Activated B cell treated with CpG ODN at 0.5 μM for 24 hours (primary cell): Measurements from ENCODE around the gene NEK10. TPM values are rescaled to one million over a fixed set of nuclear protein-coding genes. Genes with fewer than 3 reads are reported as not detected.

Experiments
- ATAC-seq: fragments of 200-7000 bp; cut with Tn5 transposase; one replicate; pipeline ENCODE4 v1.10.0; 2021; ENCODE audit warnings: low read depth, mild to moderate bottlenecking, moderate library complexity
- CTCF ChIA-PET: fragments of 350-600 bp; sonication (Branson Sonifier 250); formaldehyde crosslinking; loops from one replicate; lab custom pipeline; 2021; ENCODE audit warnings: antibody characterized with exemption; lab: Charles Lee
- POLR2A ChIA-PET: fragments of 350-600 bp; sonication (Branson Sonifier 250); formaldehyde crosslinking; loops from one replicate; lab custom pipeline; 2021; ENCODE audit warnings: antibody characterized with exemption; lab: Charles Lee
- DNase-seq: peaks from one replicate; pipeline ENCODE4 v3.0.0; 2022
- H3K27ac Mint-ChIP-seq: one replicate; pipeline ENCODE4 v1.8.0; 2020; ENCODE audit warnings: mixed read lengths
- H3K27me3 Mint-ChIP-seq: one replicate; pipeline ENCODE4 v1.8.0; 2021; ENCODE audit warnings: mixed read lengths
- H3K36me3 Mint-ChIP-seq: one replicate; pipeline ENCODE4 v1.8.0; 2021; ENCODE audit warnings: low read depth, mixed read lengths
- H3K4me1 Mint-ChIP-seq: one replicate; pipeline ENCODE4 v1.8.0; 2021; ENCODE audit warnings: mixed read lengths
- H3K4me3 Mint-ChIP-seq: one replicate; pipeline ENCODE4 v1.8.0; 2020; ENCODE audit warnings: mild to moderate bottlenecking, mixed read lengths
- H3K9me3 Mint-ChIP-seq: one replicate; pipeline ENCODE4 v1.8.0; 2020; ENCODE audit warnings: mixed read lengths
- intact Hi-C: fragments of 100-400 bp; cut with micrococcal nuclease; formaldehyde crosslinking; loops from one replicate; pipeline ENCODE4 v1.15.1; 2024
- total RNA-seq: library from RNA; stranded (reverse); gene quantifications from 2 replicates; pipeline ENCODE4 v1.2.3, GENCODE V29; 2022
- TF ChIP-seq, protein P1 (sequence below): fragments of 200-600 bp; IDR thresholded peaks from one replicate; pipeline ENCODE4 v1.8.0; 2022; ENCODE audit warnings: antibody characterized with exemption, mild to moderate bottlenecking

Gene NEK10
- total RNA-seq, 1 donor from 2014 or later, result 0.84 TPM

DNA sequence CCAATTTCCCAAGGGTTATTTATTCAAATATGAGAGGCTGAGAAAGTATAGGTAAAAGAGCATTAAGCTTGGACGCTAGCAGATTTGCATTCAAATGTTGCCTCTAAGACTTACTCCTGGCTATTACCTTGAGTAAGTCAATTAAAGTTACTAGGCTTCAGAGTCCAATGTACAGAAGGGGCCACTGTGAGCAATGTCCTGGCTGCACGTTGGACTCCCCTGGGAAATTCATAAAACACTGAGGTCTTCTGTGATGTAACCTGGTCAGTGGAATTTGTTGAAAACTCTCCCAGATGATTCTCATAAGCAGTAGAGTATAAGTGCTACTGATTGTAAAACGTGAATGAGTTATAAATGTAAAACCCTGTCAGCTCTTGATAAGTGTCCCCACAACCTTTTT lies 295.3 kb downstream of the NEK10 start:
- Mint-ChIP-seq H3K36me3 (no peaks in the 10 kb centered on the region), H3K4me3 (no peak overlapping the region), H3K4me1 (no peaks in the 10 kb centered on the region), H3K27ac (no peak overlapping the region), H3K9me3 (no peaks in the 10 kb centered on the region), H3K27me3 (no peaks in the 10 kb centered on the region)
- no peak for ATAC-seq
- ChIA-PET POLR2A (no interaction called here), CTCF (no interaction called here)
- intact Hi-C loops, result no loop called here
- TF ChIP-seq, protein P1, sequence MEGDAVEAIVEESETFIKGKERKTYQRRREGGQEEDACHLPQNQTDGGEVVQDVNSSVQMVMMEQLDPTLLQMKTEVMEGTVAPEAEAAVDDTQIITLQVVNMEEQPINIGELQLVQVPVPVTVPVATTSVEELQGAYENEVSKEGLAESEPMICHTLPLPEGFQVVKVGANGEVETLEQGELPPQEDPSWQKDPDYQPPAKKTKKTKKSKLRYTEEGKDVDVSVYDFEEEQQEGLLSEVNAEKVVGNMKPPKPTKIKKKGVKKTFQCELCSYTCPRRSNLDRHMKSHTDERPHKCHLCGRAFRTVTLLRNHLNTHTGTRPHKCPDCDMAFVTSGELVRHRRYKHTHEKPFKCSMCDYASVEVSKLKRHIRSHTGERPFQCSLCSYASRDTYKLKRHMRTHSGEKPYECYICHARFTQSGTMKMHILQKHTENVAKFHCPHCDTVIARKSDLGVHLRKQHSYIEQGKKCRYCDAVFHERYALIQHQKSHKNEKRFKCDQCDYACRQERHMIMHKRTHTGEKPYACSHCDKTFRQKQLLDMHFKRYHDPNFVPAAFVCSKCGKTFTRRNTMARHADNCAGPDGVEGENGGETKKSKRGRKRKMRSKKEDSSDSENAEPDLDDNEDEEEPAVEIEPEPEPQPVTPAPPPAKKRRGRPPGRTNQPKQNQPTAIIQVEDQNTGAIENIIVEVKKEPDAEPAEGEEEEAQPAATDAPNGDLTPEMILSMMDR, result no peak
- no peak for DNase-seq

DNA sequence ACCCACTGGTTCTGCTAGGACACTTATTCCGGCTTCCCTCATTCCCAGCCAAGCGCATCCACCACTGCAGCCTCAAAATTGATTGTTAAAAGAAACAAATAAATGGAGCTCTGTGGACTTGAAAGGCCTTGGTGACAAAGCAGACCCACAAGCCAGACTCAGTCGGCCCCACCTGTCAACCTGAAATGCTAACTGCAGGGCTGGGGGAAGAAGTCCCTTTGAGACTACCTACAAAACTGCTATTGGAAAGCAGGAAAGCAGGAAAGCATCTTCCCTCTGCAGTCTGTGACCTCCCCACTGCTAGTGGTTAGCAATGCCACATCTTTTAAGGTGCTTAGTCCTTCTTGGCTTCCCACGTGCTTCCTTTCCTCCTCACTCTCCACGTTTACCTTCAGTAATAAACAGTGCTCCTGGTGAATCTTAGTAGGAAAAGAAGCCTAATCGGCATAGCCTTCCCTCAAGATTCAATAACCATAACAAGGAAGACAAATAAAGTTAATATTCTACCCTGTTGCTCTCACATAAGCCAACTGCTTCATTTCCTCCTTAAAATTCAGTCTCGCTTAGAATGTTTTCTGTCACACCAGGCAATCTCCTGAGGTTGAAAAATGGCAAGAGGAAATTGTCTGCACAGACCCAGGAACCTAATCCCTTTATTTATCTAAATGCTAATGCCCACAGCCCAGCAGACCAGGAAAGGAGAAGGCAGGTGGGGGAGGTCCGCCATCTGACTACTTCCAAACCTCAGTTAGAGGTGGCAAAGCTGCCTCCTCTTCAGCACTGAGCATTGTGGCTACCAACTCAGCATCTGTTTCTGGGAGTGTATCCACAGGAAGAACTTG lies 296.2 kb downstream of the NEK10 start:
- no peak for DNase-seq
- ChIA-PET POLR2A (no interaction called here), CTCF (no interaction called here)
- H3K27me3 Mint-ChIP-seq, result no peaks in the 10 kb centered on the region
- no peaks in the 10 kb centered on the region for H3K9me3 Mint-ChIP-seq
- no peaks in the 10 kb centered on the region for H3K36me3 Mint-ChIP-seq
- H3K27ac Mint-ChIP-seq, result no peak overlapping the region
- H3K4me1 Mint-ChIP-seq, result no peaks in the 10 kb centered on the region
- no peak overlapping the region for H3K4me3 Mint-ChIP-seq
- TF ChIP-seq, protein P1, result no peak
- intact Hi-C loops, result no loop called here
- ATAC-seq, result no peak

DNA sequence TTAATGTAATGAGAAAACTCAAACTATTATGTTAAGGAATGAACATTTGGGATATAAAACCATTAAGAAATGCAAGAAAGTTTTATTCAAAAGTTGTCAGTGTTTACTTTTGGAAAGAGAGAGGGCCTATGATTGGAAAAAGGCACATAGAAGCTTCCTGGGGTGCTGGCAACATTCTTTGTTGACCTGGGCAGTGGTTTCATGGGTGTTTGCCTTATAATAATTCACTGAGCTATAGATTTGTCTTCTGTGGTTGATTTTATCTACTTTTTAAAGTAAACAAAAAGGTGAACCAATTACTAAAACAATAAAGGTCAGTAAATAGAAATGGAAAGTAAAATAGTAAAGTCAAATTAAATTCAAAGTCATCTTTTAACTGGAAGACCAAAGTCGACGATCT lies 308.8 kb downstream of the NEK10 start:
- Mint-ChIP-seq H3K27me3 (peaks cover 3% of the 10 kb centered on the region), H3K27ac (no peak overlapping the region), H3K9me3 (peaks cover 5% of the 10 kb centered on the region), H3K4me3 (no peak overlapping the region), H3K4me1 (no peaks in the 10 kb centered on the region), H3K36me3 (no peaks in the 10 kb centered on the region)
- TF ChIP-seq, protein P1, result no peak
- POLR2A ChIA-PET, result no interaction called here
- intact Hi-C loops, result loop anchor here (10.0 kb wide), 1 partner anchor 56 kb away; no protein-coding TSS in a partner anchor
- CTCF ChIA-PET, result no interaction called here
- DNase-seq (no peak), ATAC-seq (no peak)

Other genes starting within 250 kb of the NEK10 start
- gene SLC4A7, start 115.0 kb upstream of the NEK10 start, total RNA-seq, result 24.3 and 31.3 TPM in 2 replicates